Stimulated activated CD4-positive, alpha-beta T cell treated with anti-CD3 and anti-CD28 coated beads, TNF-alpha, amount 100 ng/mL, for 48 hours (primary cell): ENCODE results near the gene GNB1.

Experiments
- DNase-seq, 3 donors: peaks; one replicate each; pipeline ENCODE4 v3.0.0-alpha.2; 2020; ENCODE audit warnings: low read depth in 3 of 3

The GNB1 gene

GRCh38 chr1:1782399-1783221 lies 108.3 kb downstream of the GNB1 start:
- no peak for DNase-seq

GRCh38 chr1:1781526-1781903 lies 109.4 kb downstream of the GNB1 start:
- DNase-seq = no peak

- no peak for DNase-seq
These were observed 110.0 kb downstream of the GNB1 start for GRCh38 chr1:1780598-1781525.

- DNase-seq = peak in 1 of 3 donors; percentile 32
These were observed 110.9 kb downstream of the GNB1 start for GRCh38 chr1:1779691-1780597.

GRCh38 chr1:1779320-1779675 lies 111.6 kb downstream of the GNB1 start:
- DNase-seq = no peak

GRCh38 chr1:1778663-1779319 lies 112.1 kb downstream of the GNB1 start:
- DNase-seq = peak; percentile 52 to 66 (median 66)

- DNase-seq = peak; percentile 35 to 66 (median 43)
These were observed 112.8 kb downstream of the GNB1 start, which contains the start of gene NADK for GRCh38 chr1:1777950-1778662. Gene NADK, minus strand, starts transcription at chr1:1778470. Its CDS starts 13,064 bp downstream, at chr1:1765406.

- no peak for DNase-seq
These were observed 113.3 kb downstream of the GNB1 start for GRCh38 chr1:1777583-1777899.

GRCh38 chr1:1776672-1777582 lies 114.0 kb downstream of the GNB1 start:
- DNase-seq = no peak

GRCh38 chr1:1775327-1776226 lies 115.3 kb downstream of the GNB1 start:
- DNase-seq = no peak

GRCh38 chr1:1773874-1774273 lies 117.0 kb downstream of the GNB1 start:
- DNase-seq = no peak

- DNase-seq = no peak
These were observed 119.8 kb downstream of the GNB1 start for GRCh38 chr1:1771096-1771495.

GRCh38 chr1:1770102-1770501 lies 120.8 kb downstream of the GNB1 start:
- no peak for DNase-seq

- DNase-seq = no peak
These were observed 122.5 kb downstream of the GNB1 start for GRCh38 chr1:1768249-1768992.

- DNase-seq = no peak
These were observed 125.9 kb downstream of the GNB1 start for GRCh38 chr1:1764876-1765470.

GRCh38 chr1:1763657-1764621 lies 126.9 kb downstream of the GNB1 start:
- no peak for DNase-seq
